Measurements from ENCODE around the gene SLC22A31.
"Not testable (repeated sequence)": the region's sequence is repeated elsewhere in the genome, so short reads cannot be mapped to it uniquely, and the experiment has no call there.

SLC22A31 gene

GRCh38 chr16:89187770-89188392, 12.5 kb downstream of the SLC22A31 start:
- in situ Hi-C loops (cut with HindIII; ENCODE audit: low pct_unique_long_range_greater_than_20kb, low sequenced_read_pairs): no loop called here
- DNase-seq (ENCODE audit: low read depth in 1 of 2, low spot score in 1 of 2): no peak
- no peak for TF ChIP-seq JUND (IDR thresholded peaks at IDR 0.05; ENCODE audit: low read depth)

GRCh38 chr16:89187032-89187769, 13.1 kb downstream of the SLC22A31 start:
- no peak for DNase-seq (ENCODE audit: low read depth in 1 of 2, low spot score in 1 of 2)
- in situ Hi-C loops (cut with HindIII; ENCODE audit: low pct_unique_long_range_greater_than_20kb, low sequenced_read_pairs): no loop called here
- no peak for TF ChIP-seq JUND (IDR thresholded peaks at IDR 0.05; ENCODE audit: low read depth)

- in situ Hi-C loops (cut with HindIII; ENCODE audit: low pct_unique_long_range_greater_than_20kb, low sequenced_read_pairs); DNase-seq (ENCODE audit: low read depth in 1 of 2, low spot score in 1 of 2): not testable (repeated sequence)
These were observed 13.7 kb downstream of the SLC22A31 start for GRCh38 chr16:89186593-89187031.

GRCh38 chr16:89185887-89186592, 14.3 kb downstream of the SLC22A31 start:
- in situ Hi-C loops (cut with HindIII; ENCODE audit: low pct_unique_long_range_greater_than_20kb, low sequenced_read_pairs); DNase-seq (ENCODE audit: low read depth in 1 of 2, low spot score in 1 of 2): not testable (repeated sequence)

- in situ Hi-C loops (cut with HindIII; ENCODE audit: low pct_unique_long_range_greater_than_20kb, low sequenced_read_pairs): no loop called here
- no peak for DNase-seq (ENCODE audit: low read depth in 1 of 2, low spot score in 1 of 2)
- no peak for TF ChIP-seq JUND (IDR thresholded peaks at IDR 0.05; ENCODE audit: low read depth)
These were observed 15.2 kb downstream of the SLC22A31 start for GRCh38 chr16:89184933-89185794.

GRCh38 chr16:89184677-89184932, 15.7 kb downstream of the SLC22A31 start:
- in situ Hi-C loops (cut with HindIII; ENCODE audit: low pct_unique_long_range_greater_than_20kb, low sequenced_read_pairs): no loop called here
- no peak for TF ChIP-seq JUND (IDR thresholded peaks at IDR 0.05; ENCODE audit: low read depth)
- no peak for DNase-seq (ENCODE audit: low read depth in 1 of 2, low spot score in 1 of 2)

- in situ Hi-C loops (cut with HindIII; ENCODE audit: low pct_unique_long_range_greater_than_20kb, low sequenced_read_pairs): no loop called here
- TF ChIP-seq JUND (IDR thresholded peaks at IDR 0.05; ENCODE audit: low read depth): no peak
- no peak for DNase-seq (ENCODE audit: low read depth in 1 of 2, low spot score in 1 of 2)
These were observed 16.2 kb downstream of the SLC22A31 start for GRCh38 chr16:89183975-89184676.

- in situ Hi-C loops (cut with HindIII; ENCODE audit: low pct_unique_long_range_greater_than_20kb, low sequenced_read_pairs): no loop called here
- no peak for TF ChIP-seq JUND (IDR thresholded peaks at IDR 0.05; ENCODE audit: low read depth)
- no peak for DNase-seq (ENCODE audit: low read depth in 1 of 2, low spot score in 1 of 2)
These were observed 16.9 kb downstream of the SLC22A31 start for GRCh38 chr16:89183463-89183862.

- no peak for TF ChIP-seq JUND (IDR thresholded peaks at IDR 0.05; ENCODE audit: low read depth)
- DNase-seq (ENCODE audit: low read depth in 1 of 2, low spot score in 1 of 2): no peak
- in situ Hi-C loops (cut with HindIII; ENCODE audit: low pct_unique_long_range_greater_than_20kb, low sequenced_read_pairs): no loop called here
These were observed 20.6 kb downstream of the SLC22A31 start for GRCh38 chr16:89179656-89180315.

GRCh38 chr16:89179148-89179484, 21.2 kb downstream of the SLC22A31 start:
- in situ Hi-C loops (cut with HindIII; ENCODE audit: low pct_unique_long_range_greater_than_20kb, low sequenced_read_pairs): no loop called here
- no peak for TF ChIP-seq JUND (IDR thresholded peaks at IDR 0.05; ENCODE audit: low read depth)
- no peak for DNase-seq (ENCODE audit: low read depth in 1 of 2, low spot score in 1 of 2)

- in situ Hi-C loops (cut with HindIII; ENCODE audit: low pct_unique_long_range_greater_than_20kb, low sequenced_read_pairs): no loop called here
- DNase-seq (ENCODE audit: low read depth in 1 of 2, low spot score in 1 of 2): no peak
- no peak for TF ChIP-seq JUND (IDR thresholded peaks at IDR 0.05; ENCODE audit: low read depth)
These were observed 21.7 kb downstream of the SLC22A31 start for GRCh38 chr16:89178453-89179147.

Data from T47D (cell line).